HepG2 (cell line): ENCODE data around the gene SCAPER. TPM values are rescaled to one million over a fixed set of nuclear protein-coding genes. Genes with fewer than 3 reads are reported as not detected.

Experiments used
- ATAC-seq: fragments of 200-7000 bp; cut with Tn5 transposase; 3 replicates; pipeline ENCODE4 v1.9.1; 2020; ENCODE audit warnings: mild to moderate bottlenecking, moderate library complexity
- BruUV-seq: library from RNA; stranded (reverse); fragments of 400-500 nt; replicated peaks from 2 replicates; lab custom pipeline; 2021; lab: Mats Ljungman, UMichigan
- CTCF ChIA-PET: fragments of 300-600 bp; formaldehyde crosslinking; extraction: SDS; loops from one replicate; lab custom pipeline; 2021; ENCODE audit warnings: low total read pairs, inconsistent platforms, low intra/inter-chr PET ratio; lab: Yijun Ruan, JAX
- POLR2A ChIA-PET: fragments of 350-600 bp; sonication (Branson Sonifier 250); formaldehyde crosslinking; loops from one replicate; lab custom pipeline; 2020; ENCODE audit warnings: antibody characterized with exemption, inconsistent platforms; lab: Yijun Ruan, JAX
- DNase-seq: peaks from one replicate; pipeline ENCODE4 v3.0.0-alpha.2; 2015; ENCODE audit warnings: low spot score
- FAIRE-seq: peaks from 3 replicates; lab custom pipeline; 2011; peaks lifted over from hg19 to GRCh38; lab: Jason Lieb, UNC
- H2AFZ ChIP-seq: one replicate; pipeline ENCODE4 v1.6.1; 2011; ENCODE audit warnings: low read length, inconsistent platforms
- H3K27ac ChIP-seq: fragments of 300-600 bp; 3 replicates; pipeline ENCODE4 v1.8.0; 2011; ENCODE audit warnings: mixed run types, mild to moderate bottlenecking, mixed read lengths, low read length, inconsistent platforms; ENCODE audit not compliant: insufficient read depth; ENCODE audit errors: extremely low read length
- H3K27me3 ChIP-seq, 2 experiments: fragments of 200-600 bp in 1 of 2; 2 replicates in 1 of 2; 3 replicates in 1 of 2; pipeline versions ENCODE4 v1.6.0 to v1.8.0; 2011; ENCODE audit warnings: low read length in 2 of 2, mild to moderate bottlenecking in 2 of 2, moderate library complexity in 2 of 2, inconsistent platforms in 1 of 2; ENCODE audit not compliant: insufficient read depth in 2 of 2, control insufficient read depth in 1 of 2
- H3K36me3 ChIP-seq, 2 experiments: fragments of 200-600 bp in 1 of 2; replicated peaks in 1 of 2; 2 replicates in 1 of 2; 3 replicates in 1 of 2; pipeline versions ENCODE4 v1.5.1 to v1.8.0; 2011; ENCODE audit warnings: low read length in 2 of 2, inconsistent platforms in 1 of 2; ENCODE audit not compliant: insufficient read depth in 2 of 2, control insufficient read depth in 1 of 2
- H3K4me1 ChIP-seq: 2 replicates; pipeline ENCODE4 v1.5.1; 2012; ENCODE audit warnings: low read length, inconsistent platforms; ENCODE audit not compliant: insufficient read depth
- H3K4me2 ChIP-seq: 2 replicates; pipeline ENCODE4 v1.6.0; 2011; ENCODE audit warnings: low read depth, low read length, inconsistent platforms
- H3K4me3 ChIP-seq, 3 experiments: fragments of 200-600 bp in 1 of 3; sonication (generic), shearing (Covaris generic) in 1 of 3; replicated peaks in 1 of 3; 2 replicates each; pipeline ENCODE4 v1.5.1; 2011 to 2016; ENCODE audit warnings: low read length in 3 of 3, inconsistent platforms in 2 of 3, low read depth in 2 of 3, mild to moderate bottlenecking in 2 of 3, control low read depth in 1 of 3, mixed read lengths in 1 of 3; ENCODE audit not compliant: insufficient read depth in 1 of 3
- H3K79me2 ChIP-seq: one replicate; pipeline ENCODE4 v1.6.1; 2011; ENCODE audit warnings: low read length, inconsistent platforms; ENCODE audit not compliant: insufficient read depth
- H3K9ac ChIP-seq: 2 replicates; pipeline ENCODE4 v1.6.0; 2011; ENCODE audit warnings: mild to moderate bottlenecking, low read depth, low read length, inconsistent platforms; ENCODE audit not compliant: insufficient read depth
- H3K9me3 ChIP-seq: 2 replicates; pipeline ENCODE4 v1.5.1; 2012; ENCODE audit warnings: mild to moderate bottlenecking, low read length
- H4K20me1 ChIP-seq: 2 replicates; pipeline ENCODE4 v1.6.0; 2011; ENCODE audit warnings: inconsistent platforms, mild to moderate bottlenecking, low read length, moderate library complexity; ENCODE audit not compliant: insufficient read depth
- ATF1 ChIP-seq: IDR thresholded peaks from 2 replicates; pipeline ENCODE4 v1.6.1; 2016; ENCODE audit warnings: mild to moderate bottlenecking, control low read depth
- JUND ChIP-seq: sonication (generic); formaldehyde crosslinking; IDR thresholded peaks from 2 replicates; pipeline ENCODE4 v1.8.0; 2022; ENCODE audit warnings: mild to moderate bottlenecking, missing genetic modification reagents
- MYC ChIP-seq: sonication (generic); formaldehyde crosslinking; IDR thresholded peaks from 2 replicates; pipeline ENCODE4 v1.9.0; 2021; ENCODE audit warnings: missing genetic modification reagents, borderline replicate concordance
- PHF21A ChIP-seq: sonication (generic); formaldehyde crosslinking; IDR thresholded peaks from 2 replicates; pipeline ENCODE4 v1.5.0; 2020; ENCODE audit warnings: mild to moderate bottlenecking, missing genetic modification reagents
- REST ChIP-seq, 2 experiments: IDR thresholded peaks; 2 replicates each; pipeline ENCODE4 v1.6.1; 2011 to 2012; ENCODE audit warnings: low read length in 2 of 2, borderline replicate concordance in 1 of 2, low read depth in 1 of 2, mild to moderate bottlenecking in 1 of 2, moderate library complexity in 1 of 2
- SMAD3 ChIP-seq: sonication (generic); formaldehyde crosslinking; IDR thresholded peaks from 2 replicates; pipeline ENCODE4 v1.4.0; 2020; ENCODE audit warnings: missing genetic modification reagents
- ZBTB7A ChIP-seq: sonication (generic); formaldehyde crosslinking; IDR thresholded peaks from 2 replicates; pipeline ENCODE4 v1.8.0; 2022; ENCODE audit warnings: mild to moderate bottlenecking, missing genetic modification reagents
- ZNF121 ChIP-seq: sonication (generic); formaldehyde crosslinking; IDR thresholded peaks from 2 replicates; pipeline ENCODE4 v1.5.0; 2020; ENCODE audit warnings: mild to moderate bottlenecking, missing genetic modification reagents
- ZNF550 ChIP-seq: sonication (generic); formaldehyde crosslinking; IDR thresholded peaks from 2 replicates; pipeline ENCODE4 v1.4.0; 2020; ENCODE audit warnings: mild to moderate bottlenecking, missing genetic modification reagents, borderline replicate concordance
- ZNF619 ChIP-seq: sonication (generic); formaldehyde crosslinking; IDR thresholded peaks from 2 replicates; pipeline ENCODE4 v1.4.0; 2020; ENCODE audit warnings: mild to moderate bottlenecking, missing genetic modification reagents
- ZNF747 ChIP-seq: sonication (generic); formaldehyde crosslinking; IDR thresholded peaks from 2 replicates; pipeline ENCODE4 v1.8.1; 2023; ENCODE audit warnings: missing genetic modification reagents, mild to moderate bottlenecking, borderline replicate concordance
- WGBS: methylation state at CpG from one replicate; pipeline ENCODE4 v1.1.6; 2017; ENCODE audit warnings: low lambda C conversion rate; 5-methylcytosine and 5-hydroxymethylcytosine counted together
- in situ Hi-C: cut with HindIII; loops from 2 replicates; pipeline ENCODE4 v1.10.0; 2017; ENCODE audit warnings: low pct_unique_long_range_greater_than_20kb; ENCODE audit not compliant: extremely low pct_ligation_motif_present
- intact Hi-C: fragments of 100-400 bp; cut with micrococcal nuclease; formaldehyde crosslinking; loops from one replicate; pipeline ENCODE4 v1.10.0; 2022; ENCODE audit not compliant: unreplicated experiment
- polyA plus RNA-seq, 8 experiments: library from polyadenylated mRNA; depleted of rRNA in 3 of 8; stranded (reverse) in 7 of 8; unstranded in 1 of 8; fragments of >200 nt; fragmentation: Illumina TruSeq in 4 of 8; extraction: Trizol in 4 of 8; gene quantifications; 2 replicates each; pipeline versions ENCODE4 v1.2.1 to v1.2.3, GENCODE V29; 2011 to 2016; ENCODE audit warnings: low read depth in 4 of 8, missing spikeins in 1 of 8, mixed read lengths in 1 of 8; ENCODE audit not compliant: insufficient read depth in 1 of 8
- total RNA-seq, 5 experiments: library from RNA; depleted of rRNA; stranded (reverse); fragments of >200 nt; fragmentation: Illumina TruSeq; extraction: Trizol; gene quantifications; 2 replicates each; pipeline ENCODE4 v1.2.3, GENCODE V29; 2016; ENCODE audit warnings: low read depth in 1 of 5

SCAPER gene
- total and polyA plus RNA-seq, 2 of the 13 experiments (the other 11 are each of a cell fraction or from before 2014, with no cell fraction given), result 4.3 to 10.5 TPM

DNA sequence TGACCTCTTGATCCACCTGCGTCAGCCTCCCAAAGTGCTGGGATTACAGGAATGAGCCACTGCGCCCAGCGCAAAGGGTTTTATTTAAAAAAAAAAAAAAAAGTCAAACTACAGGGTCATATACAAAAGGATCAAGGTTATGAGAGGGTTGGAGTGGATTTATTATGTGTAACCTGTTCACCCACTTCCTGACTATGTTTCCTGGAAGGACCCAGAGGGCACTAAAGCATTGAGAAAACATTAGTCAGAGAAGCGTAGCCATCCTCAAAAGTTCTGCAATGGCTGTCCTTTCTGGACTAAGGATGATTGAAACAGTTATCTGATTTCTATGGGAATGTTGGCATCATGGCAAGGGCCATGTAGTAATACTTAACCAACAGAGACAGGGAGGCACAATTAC is 7.3 kb upstream of the SCAPER start:
- no peak for TF ChIP-seq PHF21A
- no peak for TF ChIP-seq JUND (CRISPR knock-in tag)
- TF ChIP-seq MYC (CRISPR knock-in tag), result no peak
- TF ChIP-seq ZNF121, result no peak
- TF ChIP-seq REST (IDR thresholded peaks at IDR 0.05; ENCODE audit: borderline replicate concordance in 1 of 2, low read depth in 1 of 2, low read length in 2 of 2), result no peak
- TF ChIP-seq ZNF619 (CRISPR knock-in tag), result no peak
- TF ChIP-seq SMAD3 (CRISPR knock-in tag), result no peak
- TF ChIP-seq ZNF747, result no peak
- no peak for TF ChIP-seq ZNF550 (CRISPR knock-in tag)
- TF ChIP-seq ATF1 (CRISPR knock-in tag), result no peak
- TF ChIP-seq ZBTB7A, result no peak
- TF ChIP-seq, all 625 proteins: peak for 0
- 72% methylated on average over 4 of the region's 4 CpGs for WGBS
- BruUV-seq, result no TSS peak
- Histone ChIP-seq H3K4me2 (no peak overlapping the region), H3K9me3 (no peaks in the 10 kb centered on the region), H2AFZ (no peak overlapping the region), H3K4me1 (no peaks in the 10 kb centered on the region), H3K27ac (no peak overlapping the region), H3K36me3 (no peaks in the 10 kb centered on the region), H3K27me3 (0 out of 5 replicates have a peak, but pooled peaks cover 0 to 6% of the 10 kb centered on the region in 2 experiments), H3K9ac (no peak overlapping the region), H3K79me2 (no peaks in the 10 kb centered on the region), H3K4me3 (no peak overlapping the region), H4K20me1 (no peaks in the 10 kb centered on the region)
- intact Hi-C loops (no loop called here), in situ Hi-C loops (no loop called here)
- ChIA-PET POLR2A (no interaction called here), CTCF (no interaction called here)
- no peak for DNase-seq
- FAIRE-seq, result no peak
- ATAC-seq, result no peak
